PC-9 (cell line): ENCODE data around the gene PRPF39.

Source experiments
- CTCF ChIP-seq: fragments of 200-600 bp; sonication (generic); conservative IDR thresholded peaks from 2 replicates; pipeline ENCODE4 v1.6.1; 2017; ENCODE audit warnings: mixed run types, antibody characterized with exemption, mild to moderate bottlenecking, moderate library complexity
- EZH2 ChIP-seq: fragments of 200-600 bp; sonication (generic); IDR thresholded peaks from 2 replicates; pipeline ENCODE4 v1.8.0; 2017; ENCODE audit warnings: antibody characterized with exemption, low read depth

GRCh38 chr14:45149602-45150001 is 65.7 kb downstream of the PRPF39 start:
- TF ChIP-seq CTCF (no peak), EZH2 (no peak)
